GM23338 (cell line): ENCODE results near the gene NUTM1. TPM values are rescaled to one million over a fixed set of nuclear protein-coding genes. Genes with fewer than 3 reads are reported as not detected.

ENCODE experiments used
- ATAC-seq: fragments of 200-7000 bp; cut with Tn5 transposase; 3 replicates; pipeline ENCODE4 v1.9.1; 2020
- DNase-seq: peaks from one replicate; pipeline ENCODE4 v3.0.0-alpha.2; 2015; ENCODE audit warnings: low spot score
- H2AFZ ChIP-seq: fragments of 200-600 bp; sonication (generic); 2 replicates; pipeline ENCODE4 v1.8.0; 2016; ENCODE audit warnings: antibody characterized with exemption, mild to moderate bottlenecking, moderate library complexity
- H3F3A ChIP-seq: fragments of 200-600 bp; sonication (generic); replicated peaks from 2 replicates; pipeline ENCODE4 v1.8.0; 2017; ENCODE audit warnings: antibody characterized with exemption, mixed run types, low read depth
- H3K27ac ChIP-seq: fragments of 200-600 bp; sonication (generic); 2 replicates; pipeline ENCODE4 v1.6.1; 2016; ENCODE audit warnings: low read depth
- H3K27me3 ChIP-seq: fragments of 200-600 bp; sonication (generic); 2 replicates; pipeline ENCODE4 v1.8.0; 2016; ENCODE audit warnings: mild to moderate bottlenecking, mixed run types, moderate library complexity; ENCODE audit not compliant: insufficient read depth
- H3K36me3 ChIP-seq: fragments of 200-600 bp; sonication (generic); 2 replicates; pipeline ENCODE4 v1.8.0; 2016; ENCODE audit warnings: mild to moderate bottlenecking; ENCODE audit not compliant: insufficient read depth
- H3K4me1 ChIP-seq: fragments of 200-600 bp; sonication (generic); 2 replicates; pipeline ENCODE4 v1.8.0; 2016; ENCODE audit warnings: mild to moderate bottlenecking, moderate library complexity; ENCODE audit not compliant: insufficient read depth
- H3K4me2 ChIP-seq: fragments of 200-600 bp; sonication (generic); 2 replicates; pipeline ENCODE4 v1.7.1; 2017; ENCODE audit warnings: mixed run types
- H3K4me3 ChIP-seq: fragments of 200-600 bp; sonication (generic); 2 replicates; pipeline ENCODE4 v1.6.1; 2016; ENCODE audit warnings: mixed run types
- H3K79me2 ChIP-seq: fragments of 200-600 bp; sonication (generic); replicated peaks from 2 replicates; pipeline ENCODE4 v1.8.0; 2017; ENCODE audit warnings: mild to moderate bottlenecking; ENCODE audit not compliant: insufficient read depth
- H3K9me2 ChIP-seq: fragments of 200-600 bp; sonication (generic); 2 replicates; pipeline ENCODE4 v1.8.0; 2017; ENCODE audit not compliant: insufficient read depth
- H4K20me1 ChIP-seq: fragments of 200-600 bp; sonication (generic); replicated peaks from 2 replicates; pipeline ENCODE4 v1.8.0; 2017; ENCODE audit warnings: mild to moderate bottlenecking; ENCODE audit not compliant: insufficient read depth
- H3K27ac Mint-ChIP-seq: 2 replicates; pipeline ENCODE4 v1.8.0; 2020; ENCODE audit warnings: inconsistent platforms, mild to moderate bottlenecking, moderate library complexity, mixed read lengths
- H3K27me3 Mint-ChIP-seq: 3 replicates; pipeline ENCODE4 v1.8.0; 2022; ENCODE audit warnings: low read depth, mild to moderate bottlenecking, moderate library complexity, mixed read lengths, inconsistent platforms; ENCODE audit not compliant: insufficient read depth, poor library complexity
- H3K36me3 Mint-ChIP-seq: 3 replicates; pipeline ENCODE4 v1.8.0; 2021; ENCODE audit warnings: low read depth, mild to moderate bottlenecking, inconsistent platforms, moderate library complexity, mixed read lengths
- H3K4me1 Mint-ChIP-seq: 3 replicates; pipeline ENCODE4 v1.8.0; 2020; ENCODE audit warnings: mild to moderate bottlenecking, inconsistent platforms, mixed read lengths
- H3K4me3 Mint-ChIP-seq: 3 replicates; pipeline ENCODE4 v1.8.0; 2021; ENCODE audit warnings: moderate library complexity, mild to moderate bottlenecking, inconsistent platforms, mixed read lengths
- H3K9me3 Mint-ChIP-seq: 3 replicates; pipeline ENCODE4 v1.8.0; 2020; ENCODE audit warnings: moderate library complexity, mild to moderate bottlenecking, inconsistent platforms, mixed read lengths
- CREB1 ChIP-seq: fragments of 250-450 bp; sonication (Bioruptor Pico); IDR thresholded peaks from 2 replicates; pipeline ENCODE4 v1.5.0; 2020; ENCODE audit warnings: low read depth, mild to moderate bottlenecking, moderate library complexity
- EZH2 ChIP-seq: fragments of 200-600 bp; sonication (generic); IDR thresholded peaks from one replicate; pipeline ENCODE4 v1.8.0; 2017; ENCODE audit warnings: antibody characterized with exemption, mild to moderate bottlenecking, low read depth; ENCODE audit not compliant: unreplicated experiment
- EZH2phosphoT487 ChIP-seq: fragments of 200-600 bp; sonication (generic); IDR thresholded peaks from one replicate; pipeline ENCODE4 v1.8.1; 2018; ENCODE audit warnings: antibody characterized with exemption; ENCODE audit not compliant: unreplicated experiment
- NANOG ChIP-seq: IDR thresholded peaks from 2 replicates; pipeline ENCODE4 v1.6.1; 2016; ENCODE audit warnings: antibody characterized with exemption, borderline replicate concordance
- POLR2AphosphoS5 ChIP-seq: IDR thresholded peaks from 2 replicates; pipeline ENCODE4 v1.6.1; 2016; ENCODE audit warnings: antibody characterized with exemption, low read depth
- STAT1 ChIP-seq: IDR thresholded peaks from one replicate; pipeline ENCODE4 v1.6.1; 2016; ENCODE audit warnings: antibody characterized with exemption; ENCODE audit not compliant: unreplicated experiment
- ZNF331 ChIP-seq: fragments of 250-450 bp; sonication (Bioruptor Pico); IDR thresholded peaks from 2 replicates; pipeline ENCODE4 v1.5.0; 2020; ENCODE audit warnings: low read depth, mild to moderate bottlenecking, moderate library complexity
- polyA plus RNA-seq: library from polyadenylated mRNA; unstranded; fragments of >200 nt; fragmentation: Nextera tagmentation; extraction: Ambion mirVana; gene quantifications from 2 replicates; pipeline ENCODE4 v1.2.1, GENCODE V29; 2016
- total RNA-seq: library from RNA; depleted of rRNA; stranded (reverse); fragments of >200 nt; shearing (Covaris generic); gene quantifications from 2 replicates; pipeline ENCODE4 v1.2.3, GENCODE V29; 2014
- TF ChIP-seq, protein P1 (sequence below): fragments of 250-450 bp; sonication (Bioruptor Pico); IDR thresholded peaks from 2 replicates; pipeline ENCODE4 v1.5.0; 2020; ENCODE audit warnings: mild to moderate bottlenecking, moderate library complexity
- TF ChIP-seq, protein P2 (sequence below): IDR thresholded peaks from 2 replicates; pipeline ENCODE4 v1.6.1; 2016; ENCODE audit warnings: antibody characterized with exemption
- TF ChIP-seq, protein P3 (sequence below): IDR thresholded peaks from one replicate; pipeline ENCODE4 v1.6.1; 2018; ENCODE audit warnings: antibody characterized with exemption; ENCODE audit not compliant: unreplicated experiment
- TF ChIP-seq, protein P4 (sequence below), 2 experiments: fragments of 200-600 bp in 1 of 2; sonication (generic) in 1 of 2; conservative IDR thresholded peaks; 2 replicates each; pipeline versions ENCODE4 v1.5.1 to v1.6.1; 2016 to 2017; ENCODE audit warnings: antibody characterized with exemption in 2 of 2, low read depth in 2 of 2, mild to moderate bottlenecking in 2 of 2, moderate library complexity in 1 of 2

NUTM1 gene
- total and polyA plus RNA-seq, 2 experiments from 2014 or later: 0.16 to 1.2 TPM

DNA sequence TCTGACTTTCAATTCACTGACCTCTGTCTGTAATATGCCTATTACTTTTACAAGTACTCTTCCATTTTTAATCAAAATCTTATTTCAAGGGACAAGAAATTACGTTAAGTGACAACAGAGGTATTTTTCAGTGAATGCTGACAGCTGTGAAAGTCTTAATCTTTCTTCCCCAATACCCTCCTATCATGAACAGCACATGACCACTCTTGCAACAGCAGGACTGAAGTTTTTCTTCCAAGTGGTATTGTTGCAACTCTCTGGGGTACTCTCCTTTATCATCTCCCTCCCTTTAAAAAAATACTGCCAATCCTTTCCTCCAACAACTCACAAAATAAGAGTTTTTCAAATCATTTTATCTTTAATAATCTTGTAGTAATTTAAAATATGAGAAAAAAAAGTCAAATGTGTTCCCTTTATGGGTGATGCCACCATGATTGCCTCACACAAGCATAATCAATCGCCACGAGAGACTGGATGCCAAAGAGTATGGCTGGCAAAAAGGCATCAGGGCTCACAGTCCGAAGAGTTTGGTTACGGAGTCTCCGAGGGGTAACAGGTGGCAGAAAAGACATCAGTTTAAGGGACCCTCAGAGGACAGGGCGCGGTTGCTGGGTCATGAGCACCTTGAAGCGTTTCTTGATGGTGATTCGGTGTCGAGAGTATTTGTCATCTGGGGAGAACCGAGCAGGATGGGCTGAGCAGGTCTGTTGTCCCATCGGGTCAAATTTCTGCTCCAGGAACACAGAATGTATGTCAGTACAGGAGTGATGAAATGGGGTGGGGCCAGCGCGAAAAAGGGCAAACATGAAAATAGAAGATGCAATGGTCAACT lies 1.5 kb upstream of the NUTM1 start:
- H2AFZ ChIP-seq: no peak overlapping the region
- TF ChIP-seq EZH2phosphoT487: no peak
- TF ChIP-seq ZNF331 (CRISPR knock-in tag): no peak
- TF ChIP-seq, protein P1, sequence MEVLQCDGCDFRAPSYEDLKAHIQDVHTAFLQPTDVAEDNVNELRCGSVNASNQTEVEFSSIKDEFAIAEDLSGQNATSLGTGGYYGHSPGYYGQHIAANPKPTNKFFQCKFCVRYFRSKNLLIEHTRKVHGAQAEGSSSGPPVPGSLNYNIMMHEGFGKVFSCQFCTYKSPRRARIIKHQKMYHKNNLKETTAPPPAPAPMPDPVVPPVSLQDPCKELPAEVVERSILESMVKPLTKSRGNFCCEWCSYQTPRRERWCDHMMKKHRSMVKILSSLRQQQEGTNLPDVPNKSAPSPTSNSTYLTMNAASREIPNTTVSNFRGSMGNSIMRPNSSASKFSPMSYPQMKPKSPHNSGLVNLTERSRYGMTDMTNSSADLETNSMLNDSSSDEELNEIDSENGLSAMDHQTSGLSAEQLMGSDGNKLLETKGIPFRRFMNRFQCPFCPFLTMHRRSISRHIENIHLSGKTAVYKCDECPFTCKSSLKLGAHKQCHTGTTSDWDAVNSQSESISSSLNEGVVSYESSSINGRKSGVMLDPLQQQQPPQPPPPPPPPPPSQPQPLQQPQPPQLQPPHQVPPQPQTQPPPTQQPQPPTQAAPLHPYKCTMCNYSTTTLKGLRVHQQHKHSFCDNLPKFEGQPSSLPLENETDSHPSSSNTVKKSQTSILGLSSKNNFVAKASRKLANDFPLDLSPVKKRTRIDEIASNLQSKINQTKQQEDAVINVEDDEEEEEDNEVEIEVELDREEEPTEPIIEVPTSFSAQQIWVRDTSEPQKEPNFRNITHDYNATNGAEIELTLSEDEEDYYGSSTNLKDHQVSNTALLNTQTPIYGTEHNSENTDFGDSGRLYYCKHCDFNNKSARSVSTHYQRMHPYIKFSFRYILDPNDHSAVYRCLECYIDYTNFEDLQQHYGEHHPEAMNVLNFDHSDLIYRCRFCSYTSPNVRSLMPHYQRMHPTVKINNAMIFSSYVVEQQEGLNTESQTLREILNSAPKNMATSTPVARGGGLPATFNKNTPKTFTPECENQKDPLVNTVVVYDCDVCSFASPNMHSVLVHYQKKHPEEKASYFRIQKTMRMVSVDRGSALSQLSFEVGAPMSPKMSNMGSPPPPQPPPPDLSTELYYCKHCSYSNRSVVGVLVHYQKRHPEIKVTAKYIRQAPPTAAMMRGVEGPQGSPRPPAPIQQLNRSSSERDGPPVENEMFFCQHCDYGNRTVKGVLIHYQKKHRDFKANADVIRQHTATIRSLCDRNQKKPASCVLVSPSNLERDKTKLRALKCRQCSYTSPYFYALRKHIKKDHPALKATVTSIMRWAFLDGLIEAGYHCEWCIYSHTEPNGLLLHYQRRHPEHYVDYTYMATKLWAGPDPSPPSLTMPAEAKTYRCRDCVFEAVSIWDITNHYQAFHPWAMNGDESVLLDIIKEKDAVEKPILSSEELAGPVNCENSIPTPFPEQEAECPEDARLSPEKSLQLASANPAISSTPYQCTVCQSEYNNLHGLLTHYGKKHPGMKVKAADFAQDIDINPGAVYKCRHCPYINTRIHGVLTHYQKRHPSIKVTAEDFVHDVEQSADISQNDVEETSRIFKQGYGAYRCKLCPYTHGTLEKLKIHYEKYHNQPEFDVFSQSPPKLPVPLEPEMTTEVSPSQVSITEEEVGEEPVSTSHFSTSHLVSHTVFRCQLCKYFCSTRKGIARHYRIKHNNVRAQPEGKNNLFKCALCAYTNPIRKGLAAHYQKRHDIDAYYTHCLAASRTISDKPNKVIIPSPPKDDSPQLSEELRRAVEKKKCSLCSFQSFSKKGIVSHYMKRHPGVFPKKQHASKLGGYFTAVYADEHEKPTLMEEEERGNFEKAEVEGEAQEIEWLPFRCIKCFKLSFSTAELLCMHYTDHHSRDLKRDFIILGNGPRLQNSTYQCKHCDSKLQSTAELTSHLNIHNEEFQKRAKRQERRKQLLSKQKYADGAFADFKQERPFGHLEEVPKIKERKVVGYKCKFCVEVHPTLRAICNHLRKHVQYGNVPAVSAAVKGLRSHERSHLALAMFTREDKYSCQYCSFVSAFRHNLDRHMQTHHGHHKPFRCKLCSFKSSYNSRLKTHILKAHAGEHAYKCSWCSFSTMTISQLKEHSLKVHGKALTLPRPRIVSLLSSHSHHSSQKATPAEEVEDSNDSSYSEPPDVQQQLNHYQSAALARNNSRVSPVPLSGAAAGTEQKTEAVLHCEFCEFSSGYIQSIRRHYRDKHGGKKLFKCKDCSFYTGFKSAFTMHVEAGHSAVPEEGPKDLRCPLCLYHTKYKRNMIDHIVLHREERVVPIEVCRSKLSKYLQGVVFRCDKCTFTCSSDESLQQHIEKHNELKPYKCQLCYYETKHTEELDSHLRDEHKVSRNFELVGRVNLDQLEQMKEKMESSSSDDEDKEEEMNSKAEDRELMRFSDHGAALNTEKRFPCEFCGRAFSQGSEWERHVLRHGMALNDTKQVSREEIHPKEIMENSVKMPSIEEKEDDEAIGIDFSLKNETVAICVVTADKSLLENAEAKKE (CRISPR knock-in tag): no peak
- no peak for TF ChIP-seq CREB1 (CRISPR knock-in tag)
- TF ChIP-seq, protein P2, sequence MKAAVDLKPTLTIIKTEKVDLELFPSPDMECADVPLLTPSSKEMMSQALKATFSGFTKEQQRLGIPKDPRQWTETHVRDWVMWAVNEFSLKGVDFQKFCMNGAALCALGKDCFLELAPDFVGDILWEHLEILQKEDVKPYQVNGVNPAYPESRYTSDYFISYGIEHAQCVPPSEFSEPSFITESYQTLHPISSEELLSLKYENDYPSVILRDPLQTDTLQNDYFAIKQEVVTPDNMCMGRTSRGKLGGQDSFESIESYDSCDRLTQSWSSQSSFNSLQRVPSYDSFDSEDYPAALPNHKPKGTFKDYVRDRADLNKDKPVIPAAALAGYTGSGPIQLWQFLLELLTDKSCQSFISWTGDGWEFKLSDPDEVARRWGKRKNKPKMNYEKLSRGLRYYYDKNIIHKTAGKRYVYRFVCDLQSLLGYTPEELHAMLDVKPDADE: no peak
- TF ChIP-seq, protein P3, sequence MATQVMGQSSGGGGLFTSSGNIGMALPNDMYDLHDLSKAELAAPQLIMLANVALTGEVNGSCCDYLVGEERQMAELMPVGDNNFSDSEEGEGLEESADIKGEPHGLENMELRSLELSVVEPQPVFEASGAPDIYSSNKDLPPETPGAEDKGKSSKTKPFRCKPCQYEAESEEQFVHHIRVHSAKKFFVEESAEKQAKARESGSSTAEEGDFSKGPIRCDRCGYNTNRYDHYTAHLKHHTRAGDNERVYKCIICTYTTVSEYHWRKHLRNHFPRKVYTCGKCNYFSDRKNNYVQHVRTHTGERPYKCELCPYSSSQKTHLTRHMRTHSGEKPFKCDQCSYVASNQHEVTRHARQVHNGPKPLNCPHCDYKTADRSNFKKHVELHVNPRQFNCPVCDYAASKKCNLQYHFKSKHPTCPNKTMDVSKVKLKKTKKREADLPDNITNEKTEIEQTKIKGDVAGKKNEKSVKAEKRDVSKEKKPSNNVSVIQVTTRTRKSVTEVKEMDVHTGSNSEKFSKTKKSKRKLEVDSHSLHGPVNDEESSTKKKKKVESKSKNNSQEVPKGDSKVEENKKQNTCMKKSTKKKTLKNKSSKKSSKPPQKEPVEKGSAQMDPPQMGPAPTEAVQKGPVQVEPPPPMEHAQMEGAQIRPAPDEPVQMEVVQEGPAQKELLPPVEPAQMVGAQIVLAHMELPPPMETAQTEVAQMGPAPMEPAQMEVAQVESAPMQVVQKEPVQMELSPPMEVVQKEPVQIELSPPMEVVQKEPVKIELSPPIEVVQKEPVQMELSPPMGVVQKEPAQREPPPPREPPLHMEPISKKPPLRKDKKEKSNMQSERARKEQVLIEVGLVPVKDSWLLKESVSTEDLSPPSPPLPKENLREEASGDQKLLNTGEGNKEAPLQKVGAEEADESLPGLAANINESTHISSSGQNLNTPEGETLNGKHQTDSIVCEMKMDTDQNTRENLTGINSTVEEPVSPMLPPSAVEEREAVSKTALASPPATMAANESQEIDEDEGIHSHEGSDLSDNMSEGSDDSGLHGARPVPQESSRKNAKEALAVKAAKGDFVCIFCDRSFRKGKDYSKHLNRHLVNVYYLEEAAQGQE: no peak
- no peak for TF ChIP-seq STAT1
- no peak for TF ChIP-seq NANOG
- no peak for TF ChIP-seq EZH2
- TF ChIP-seq, protein P4, sequence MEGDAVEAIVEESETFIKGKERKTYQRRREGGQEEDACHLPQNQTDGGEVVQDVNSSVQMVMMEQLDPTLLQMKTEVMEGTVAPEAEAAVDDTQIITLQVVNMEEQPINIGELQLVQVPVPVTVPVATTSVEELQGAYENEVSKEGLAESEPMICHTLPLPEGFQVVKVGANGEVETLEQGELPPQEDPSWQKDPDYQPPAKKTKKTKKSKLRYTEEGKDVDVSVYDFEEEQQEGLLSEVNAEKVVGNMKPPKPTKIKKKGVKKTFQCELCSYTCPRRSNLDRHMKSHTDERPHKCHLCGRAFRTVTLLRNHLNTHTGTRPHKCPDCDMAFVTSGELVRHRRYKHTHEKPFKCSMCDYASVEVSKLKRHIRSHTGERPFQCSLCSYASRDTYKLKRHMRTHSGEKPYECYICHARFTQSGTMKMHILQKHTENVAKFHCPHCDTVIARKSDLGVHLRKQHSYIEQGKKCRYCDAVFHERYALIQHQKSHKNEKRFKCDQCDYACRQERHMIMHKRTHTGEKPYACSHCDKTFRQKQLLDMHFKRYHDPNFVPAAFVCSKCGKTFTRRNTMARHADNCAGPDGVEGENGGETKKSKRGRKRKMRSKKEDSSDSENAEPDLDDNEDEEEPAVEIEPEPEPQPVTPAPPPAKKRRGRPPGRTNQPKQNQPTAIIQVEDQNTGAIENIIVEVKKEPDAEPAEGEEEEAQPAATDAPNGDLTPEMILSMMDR (conservative IDR thresholded peaks at IDR 0.05; ENCODE audit: low read depth in 2 of 2): no peak
- no peak for TF ChIP-seq POLR2AphosphoS5
- no peak overlapping the region; the same call in 1 of the 3 replicates for H3K4me3 Mint-ChIP-seq
- H3K36me3 ChIP-seq: peaks cover 7% of the 10 kb centered on the region
- H3F3A ChIP-seq: no peaks in the 10 kb centered on the region
- H3K27me3 Mint-ChIP-seq: peaks cover 5% of the 10 kb centered on the region
- H3K79me2 ChIP-seq: peaks cover 24% of the 10 kb centered on the region
- peaks cover 4% of the 10 kb centered on the region; the same call in 1 of the 2 replicates for H4K20me1 ChIP-seq
- peaks cover 4% of the 10 kb centered on the region; the same call in 2 of the 3 replicates for H3K9me3 Mint-ChIP-seq
- no peak for ATAC-seq
- H3K27ac Mint-ChIP-seq: peak overlapping the region; percentile 81
- peaks cover 29% of the 10 kb centered on the region for H3K36me3 Mint-ChIP-seq
- H3K9me2 ChIP-seq: no peaks in the 10 kb centered on the region
- peaks cover 20% of the 10 kb centered on the region for H3K4me1 Mint-ChIP-seq
- H3K4me2 ChIP-seq: peak overlapping the region; percentile 82
- H3K4me1 ChIP-seq: peaks cover 17% of the 10 kb centered on the region
- H3K4me3 ChIP-seq: peak overlapping the region; percentile 74
- H3K27me3 ChIP-seq: no peaks in the 10 kb centered on the region
- no peak for DNase-seq
- H3K27ac ChIP-seq: no peak overlapping the region
